Measurements from ENCODE around the gene TBC1D4.
"Not testable (repeated sequence)": the region's sequence is repeated elsewhere in the genome, so short reads cannot be mapped to it uniquely, and the experiment has no call there.

The TBC1D4 gene

DNA sequence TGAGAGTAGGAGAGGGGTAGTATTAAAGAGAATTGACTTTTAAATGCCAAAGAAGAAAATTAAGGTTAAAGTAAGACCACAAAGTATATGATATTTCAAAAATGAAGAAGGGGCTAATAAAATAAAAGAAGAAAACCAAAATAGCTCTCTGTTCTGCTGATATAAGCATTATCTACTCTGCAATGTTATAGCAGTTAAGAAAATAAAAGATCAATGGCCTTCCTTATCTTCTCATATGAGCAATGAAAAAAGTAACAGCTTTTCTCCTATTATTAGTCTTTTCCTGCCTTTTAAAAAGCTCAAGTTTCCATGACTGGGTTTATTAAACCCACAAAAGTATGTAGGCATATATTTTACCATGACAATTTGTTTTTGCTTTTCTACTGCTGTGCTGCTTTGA, 126.4 kb downstream of the TBC1D4 start:
- H3K4me3 ChIP-seq (ENCODE audit: low read depth, low read length) = no peak overlapping the region
- no peak for DNase-seq (ENCODE audit: low read depth)
- TF ChIP-seq, protein P1, sequence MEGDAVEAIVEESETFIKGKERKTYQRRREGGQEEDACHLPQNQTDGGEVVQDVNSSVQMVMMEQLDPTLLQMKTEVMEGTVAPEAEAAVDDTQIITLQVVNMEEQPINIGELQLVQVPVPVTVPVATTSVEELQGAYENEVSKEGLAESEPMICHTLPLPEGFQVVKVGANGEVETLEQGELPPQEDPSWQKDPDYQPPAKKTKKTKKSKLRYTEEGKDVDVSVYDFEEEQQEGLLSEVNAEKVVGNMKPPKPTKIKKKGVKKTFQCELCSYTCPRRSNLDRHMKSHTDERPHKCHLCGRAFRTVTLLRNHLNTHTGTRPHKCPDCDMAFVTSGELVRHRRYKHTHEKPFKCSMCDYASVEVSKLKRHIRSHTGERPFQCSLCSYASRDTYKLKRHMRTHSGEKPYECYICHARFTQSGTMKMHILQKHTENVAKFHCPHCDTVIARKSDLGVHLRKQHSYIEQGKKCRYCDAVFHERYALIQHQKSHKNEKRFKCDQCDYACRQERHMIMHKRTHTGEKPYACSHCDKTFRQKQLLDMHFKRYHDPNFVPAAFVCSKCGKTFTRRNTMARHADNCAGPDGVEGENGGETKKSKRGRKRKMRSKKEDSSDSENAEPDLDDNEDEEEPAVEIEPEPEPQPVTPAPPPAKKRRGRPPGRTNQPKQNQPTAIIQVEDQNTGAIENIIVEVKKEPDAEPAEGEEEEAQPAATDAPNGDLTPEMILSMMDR (conservative IDR thresholded peaks at IDR 0.05; ENCODE audit: low read depth, low read length) = no peak

DNA sequence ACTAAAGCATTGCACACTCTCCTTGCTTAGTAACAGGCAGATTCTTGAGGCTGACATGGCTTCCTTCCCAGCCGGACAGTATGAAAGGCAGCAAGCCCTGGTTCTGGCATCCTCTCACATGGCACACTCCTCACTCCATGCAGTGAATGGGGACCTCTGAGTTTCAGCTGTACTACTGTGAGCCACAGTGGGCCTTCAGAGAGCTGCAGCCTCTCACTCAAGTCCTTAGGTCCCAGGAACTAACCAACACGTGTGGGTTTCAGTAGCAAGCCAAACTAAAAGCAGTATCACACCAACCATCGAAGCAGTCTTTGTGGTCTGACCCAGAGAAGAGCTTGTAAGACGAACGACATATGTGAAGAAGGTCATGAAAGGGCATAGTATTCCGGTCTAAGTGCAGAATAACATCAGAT, 128.2 kb downstream of the TBC1D4 start:
- TF ChIP-seq, protein P1 (conservative IDR thresholded peaks at IDR 0.05; ENCODE audit: low read depth, low read length) = no peak
- DNase-seq (ENCODE audit: low read depth) = no peak
- no peak overlapping the region for H3K4me3 ChIP-seq (ENCODE audit: low read depth, low read length)

GRCh38 chr13:75352641-75353327, 129.2 kb downstream of the TBC1D4 start:
- TF ChIP-seq, protein P1 (conservative IDR thresholded peaks at IDR 0.05; ENCODE audit: low read depth, low read length) = no peak
- H3K4me3 ChIP-seq (ENCODE audit: low read depth, low read length) = no peak overlapping the region
- no peak for DNase-seq (ENCODE audit: low read depth)

GRCh38 chr13:75351538-75351937, 130.4 kb downstream of the TBC1D4 start:
- not testable (repeated sequence) for H3K4me3 ChIP-seq (ENCODE audit: low read depth, low read length); DNase-seq (ENCODE audit: low read depth)

DNA sequence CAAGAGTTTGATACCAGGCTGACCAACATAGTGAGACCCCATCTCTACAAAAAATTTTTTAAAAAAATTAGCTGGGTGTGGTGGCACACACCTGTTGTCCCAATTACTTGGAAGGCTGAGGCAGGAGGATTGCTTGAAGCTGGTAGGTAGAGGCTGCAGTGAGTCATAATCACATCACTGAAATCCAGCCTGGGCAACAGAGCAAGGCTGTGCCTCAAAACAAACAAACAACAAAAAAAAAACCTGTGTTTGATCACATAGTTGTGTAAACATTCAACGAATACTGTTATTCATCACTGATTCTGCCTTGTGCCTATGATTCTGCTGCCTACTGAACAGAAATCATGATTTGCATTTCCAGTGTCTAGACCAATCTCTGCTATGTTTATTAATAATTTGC, 134.0 kb downstream of the TBC1D4 start:
- no peak for DNase-seq (ENCODE audit: low read depth)
- TF ChIP-seq, protein P1 (conservative IDR thresholded peaks at IDR 0.05; ENCODE audit: low read depth, low read length) = no peak
- no peak overlapping the region for H3K4me3 ChIP-seq (ENCODE audit: low read depth, low read length)

GRCh38 chr13:75347457-75347856, 134.5 kb downstream of the TBC1D4 start:
- TF ChIP-seq, protein P1 (conservative IDR thresholded peaks at IDR 0.05; ENCODE audit: low read depth, low read length) = no peak
- H3K4me3 ChIP-seq (ENCODE audit: low read depth, low read length) = no peak overlapping the region
- DNase-seq (ENCODE audit: low read depth) = no peak

DNA sequence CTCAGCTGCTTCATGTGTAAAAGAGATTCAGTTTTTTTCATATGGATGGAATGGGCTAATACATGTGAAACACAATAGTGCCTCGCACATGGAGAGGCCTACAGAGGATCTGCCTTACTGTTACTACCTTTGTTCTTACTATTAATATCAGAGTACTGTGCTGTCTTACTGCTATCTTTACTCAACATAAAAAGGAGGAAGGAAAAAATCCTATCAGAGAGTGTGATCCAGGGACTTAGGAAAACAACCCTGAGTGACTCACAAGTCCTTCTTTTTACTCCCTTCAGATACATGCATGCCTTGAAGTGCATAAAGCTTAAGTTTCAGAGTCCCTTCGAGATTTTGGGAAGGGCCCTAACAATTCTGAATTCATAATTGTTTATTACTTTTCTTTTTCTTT, 136.8 kb downstream of the TBC1D4 start:
- DNase-seq (ENCODE audit: low read depth) = peak; percentile 47
- H3K4me3 ChIP-seq (ENCODE audit: low read depth, low read length) = no peak overlapping the region
- TF ChIP-seq, protein P1 (conservative IDR thresholded peaks at IDR 0.05; ENCODE audit: low read depth, low read length) = no peak
